Loucy (cell line): Measurements from ENCODE around the gene OIP5.

Source experiments
- H2AFZ ChIP-seq: fragments of 200-600 bp; sonication (generic); 2 replicates; pipeline ENCODE4 v1.6.0; 2016; ENCODE audit warnings: antibody characterized with exemption, mild to moderate bottlenecking, low read length, moderate library complexity
- H3F3A ChIP-seq: fragments of 200-600 bp; 2 replicates; pipeline ENCODE4 v1.6.0; 2016; ENCODE audit warnings: antibody characterized with exemption, low read depth, mild to moderate bottlenecking
- H3K27me3 ChIP-seq: fragments of 200-600 bp; sonication (generic); 2 replicates; pipeline ENCODE4 v1.6.1; 2014; ENCODE audit warnings: low read length, mild to moderate bottlenecking; ENCODE audit not compliant: insufficient read depth, poor library complexity, severe bottlenecking
- H3K36me3 ChIP-seq: fragments of 200-600 bp; sonication (generic); 2 replicates; pipeline ENCODE4 v1.6.1; 2016; ENCODE audit warnings: low read length; ENCODE audit not compliant: insufficient read depth
- H3K4me1 ChIP-seq: fragments of 200-600 bp; sonication (generic); 2 replicates; pipeline ENCODE4 v1.5.1; 2014; ENCODE audit warnings: low read length, mild to moderate bottlenecking; ENCODE audit not compliant: insufficient read depth, poor library complexity, severe bottlenecking
- H3K4me2 ChIP-seq: fragments of 200-600 bp; sonication (generic); 2 replicates; pipeline ENCODE4 v1.6.0; 2014; ENCODE audit warnings: antibody characterized with exemption, low read length, low read depth, mild to moderate bottlenecking; ENCODE audit not compliant: poor library complexity, severe bottlenecking
- H3K4me3 ChIP-seq: fragments of 200-600 bp; sonication (generic); 2 replicates; pipeline ENCODE4 v1.5.1; 2014; ENCODE audit warnings: low read length, mild to moderate bottlenecking, mixed read lengths; ENCODE audit not compliant: poor library complexity, severe bottlenecking
- H3K79me2 ChIP-seq: fragments of 200-600 bp; sonication (generic); 2 replicates; pipeline ENCODE4 v1.6.1; 2014; ENCODE audit warnings: low read length; ENCODE audit not compliant: insufficient read depth
- H3K9ac ChIP-seq: fragments of 200-600 bp; sonication (generic); 2 replicates; pipeline ENCODE4 v1.6.0; 2014; ENCODE audit warnings: mild to moderate bottlenecking, low read depth, low read length, moderate library complexity; ENCODE audit not compliant: poor library complexity, severe bottlenecking
- H3K9me2 ChIP-seq: fragments of 200-600 bp; sonication (generic); replicated peaks from 2 replicates; pipeline ENCODE4 v1.6.1; 2016; ENCODE audit warnings: low read depth, low read length, mixed read lengths
- H3K9me3 ChIP-seq: fragments of 200-600 bp; sonication (generic); 2 replicates; pipeline ENCODE4 v1.6.1; 2014; ENCODE audit warnings: mild to moderate bottlenecking, antibody characterized with exemption, low read length, low read depth; ENCODE audit not compliant: insufficient read depth
- H4K20me1 ChIP-seq: fragments of 200-600 bp; sonication (generic); 2 replicates; pipeline ENCODE4 v1.6.0; 2014; ENCODE audit warnings: antibody characterized with exemption, low read length, mild to moderate bottlenecking; ENCODE audit not compliant: insufficient read depth, poor library complexity, severe bottlenecking
- EZH2phosphoT487 ChIP-seq: fragments of 200-600 bp; IDR thresholded peaks from 2 replicates; pipeline ENCODE4 v1.6.1; 2018; ENCODE audit warnings: antibody characterized with exemption, mild to moderate bottlenecking, moderate library complexity, borderline replicate concordance
- TF ChIP-seq, protein P1 (sequence below): fragments of 200-600 bp; sonication (generic); conservative IDR thresholded peaks from 2 replicates; pipeline ENCODE4 v1.5.1; 2014; ENCODE audit warnings: mild to moderate bottlenecking, antibody characterized with exemption, low read length

OIP5 gene

DNA sequence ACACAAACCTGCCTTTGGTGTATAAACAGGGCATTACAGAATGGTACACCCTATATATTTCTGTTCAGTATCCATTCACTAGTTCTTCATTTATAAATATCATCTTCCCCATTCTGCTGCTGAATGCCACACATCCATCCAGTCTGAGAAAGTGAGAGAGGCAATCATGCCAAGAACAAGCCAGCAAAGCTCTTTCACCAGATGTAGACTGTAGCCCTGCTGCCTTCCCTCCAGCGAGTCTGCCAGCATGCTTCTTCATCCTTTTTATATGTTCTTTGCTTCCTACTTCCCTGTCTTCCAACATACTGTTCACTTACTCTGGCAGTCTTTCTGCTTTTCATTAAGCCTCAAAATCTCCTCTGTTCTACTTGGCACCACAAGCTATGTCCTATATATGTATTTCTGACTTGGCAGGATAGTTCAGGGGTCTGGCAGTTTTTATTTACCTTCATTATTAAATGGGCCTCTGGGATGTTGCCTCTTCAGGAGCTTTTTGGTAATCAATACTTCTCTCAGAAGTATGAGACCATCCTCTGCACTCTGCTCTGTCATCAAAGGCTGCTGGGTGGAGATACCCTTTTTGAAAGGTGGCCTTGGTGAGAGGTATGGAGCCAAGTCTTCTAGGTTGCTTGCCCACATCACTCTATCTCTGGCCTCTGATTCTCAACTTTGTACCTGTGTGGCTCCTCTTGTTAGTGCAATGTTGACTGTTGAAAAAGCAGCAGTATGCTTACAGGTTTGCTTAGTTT lies 52.7 kb downstream of the OIP5 start:
- H3K4me2 ChIP-seq, result no peak overlapping the region
- H3K79me2 ChIP-seq, result peaks cover 10% of the 10 kb centered on the region
- H4K20me1 ChIP-seq, result peaks cover 5% of the 10 kb centered on the region
- no peak overlapping the region for H2AFZ ChIP-seq
- no peaks in the 10 kb centered on the region for H3F3A ChIP-seq
- H3K4me3 ChIP-seq, result no peak overlapping the region
- H3K4me1 ChIP-seq, result peaks cover 7% of the 10 kb centered on the region
- peaks cover 33% of the 10 kb centered on the region; the same call in 1 of the 2 replicates for H3K36me3 ChIP-seq
- TF ChIP-seq EZH2phosphoT487, result no peak
- TF ChIP-seq, protein P1, sequence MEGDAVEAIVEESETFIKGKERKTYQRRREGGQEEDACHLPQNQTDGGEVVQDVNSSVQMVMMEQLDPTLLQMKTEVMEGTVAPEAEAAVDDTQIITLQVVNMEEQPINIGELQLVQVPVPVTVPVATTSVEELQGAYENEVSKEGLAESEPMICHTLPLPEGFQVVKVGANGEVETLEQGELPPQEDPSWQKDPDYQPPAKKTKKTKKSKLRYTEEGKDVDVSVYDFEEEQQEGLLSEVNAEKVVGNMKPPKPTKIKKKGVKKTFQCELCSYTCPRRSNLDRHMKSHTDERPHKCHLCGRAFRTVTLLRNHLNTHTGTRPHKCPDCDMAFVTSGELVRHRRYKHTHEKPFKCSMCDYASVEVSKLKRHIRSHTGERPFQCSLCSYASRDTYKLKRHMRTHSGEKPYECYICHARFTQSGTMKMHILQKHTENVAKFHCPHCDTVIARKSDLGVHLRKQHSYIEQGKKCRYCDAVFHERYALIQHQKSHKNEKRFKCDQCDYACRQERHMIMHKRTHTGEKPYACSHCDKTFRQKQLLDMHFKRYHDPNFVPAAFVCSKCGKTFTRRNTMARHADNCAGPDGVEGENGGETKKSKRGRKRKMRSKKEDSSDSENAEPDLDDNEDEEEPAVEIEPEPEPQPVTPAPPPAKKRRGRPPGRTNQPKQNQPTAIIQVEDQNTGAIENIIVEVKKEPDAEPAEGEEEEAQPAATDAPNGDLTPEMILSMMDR, result no peak
- H3K27me3 ChIP-seq, result peaks cover 5% of the 10 kb centered on the region
- H3K9me2 ChIP-seq, result no peaks in the 10 kb centered on the region
- no peak overlapping the region for H3K9ac ChIP-seq
- no peaks in the 10 kb centered on the region for H3K9me3 ChIP-seq

DNA sequence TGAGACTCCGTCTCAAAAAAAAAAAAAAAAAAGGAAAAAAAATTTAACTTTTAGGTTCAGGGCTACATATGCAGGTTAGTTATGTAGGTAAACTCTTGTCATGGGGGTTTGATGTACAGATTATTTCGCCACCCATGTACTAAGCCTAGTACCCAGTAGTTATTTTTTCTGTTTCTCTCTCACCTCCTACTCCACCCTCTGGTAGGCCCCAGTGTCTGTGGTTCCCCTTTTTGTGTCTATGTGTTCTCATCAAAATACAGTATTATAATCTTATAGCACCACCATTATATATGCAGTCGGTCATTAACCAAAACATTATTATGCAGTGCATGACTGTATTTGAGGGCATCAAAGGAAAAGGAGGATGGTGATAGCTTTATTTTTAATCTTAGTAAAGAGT lies 54.1 kb downstream of the OIP5 start:
- H2AFZ ChIP-seq, result no peak overlapping the region
- TF ChIP-seq, protein P1, result no peak
- no peak for TF ChIP-seq EZH2phosphoT487
- no peaks in the 10 kb centered on the region for H3K9me3 ChIP-seq
- H3K4me3 ChIP-seq, result no peak overlapping the region
- no peaks in the 10 kb centered on the region for H3K9me2 ChIP-seq
- H3K4me2 ChIP-seq, result no peak overlapping the region
- peaks cover 38% of the 10 kb centered on the region; the same call in 1 of the 2 replicates for H3K36me3 ChIP-seq
- no peaks in the 10 kb centered on the region for H3F3A ChIP-seq
- H3K27me3 ChIP-seq, result no peaks in the 10 kb centered on the region
- H3K79me2 ChIP-seq, result no peaks in the 10 kb centered on the region
- no peaks in the 10 kb centered on the region for H4K20me1 ChIP-seq
- peaks cover 5% of the 10 kb centered on the region for H3K4me1 ChIP-seq
- no peak overlapping the region for H3K9ac ChIP-seq

DNA sequence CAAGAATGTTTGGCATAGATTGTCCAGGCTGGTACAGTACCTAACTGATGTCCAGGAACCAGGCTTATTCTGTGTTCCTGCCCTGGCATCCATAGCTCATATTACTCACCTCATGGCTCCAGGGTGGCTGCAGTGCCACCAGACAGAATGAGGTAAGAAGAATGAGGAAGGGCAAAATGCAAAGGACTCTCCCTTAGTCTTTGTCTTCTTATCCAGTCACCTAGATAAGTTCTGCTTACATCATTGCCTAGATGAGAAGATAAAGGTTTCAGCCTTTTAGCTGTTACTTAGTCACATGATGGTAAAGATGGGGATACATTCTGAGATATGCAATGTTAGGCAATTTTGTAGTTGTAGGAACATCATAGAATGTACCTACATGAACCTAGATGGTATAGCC lies 55.6 kb downstream of the OIP5 start:
- Histone ChIP-seq H3K9me3 (no peaks in the 10 kb centered on the region), H3K79me2 (no peaks in the 10 kb centered on the region), H3K36me3 (peaks cover 39% of the 10 kb centered on the region; the same call in 1 of the 2 replicates), H3K4me1 (no peaks in the 10 kb centered on the region), H3F3A (no peaks in the 10 kb centered on the region), H3K4me3 (no peak overlapping the region), H2AFZ (no peak overlapping the region), H3K9ac (no peak overlapping the region), H3K4me2 (no peak overlapping the region), H3K9me2 (no peaks in the 10 kb centered on the region), H3K27me3 (no peaks in the 10 kb centered on the region), H4K20me1 (no peaks in the 10 kb centered on the region)
- TF ChIP-seq, protein P1, result no peak
- no peak for TF ChIP-seq EZH2phosphoT487
